Measurements from ENCODE around the gene TBX20. TPM values are rescaled to one million over a fixed set of nuclear protein-coding genes. Genes with fewer than 3 reads are reported as not detected.

The TBX20 gene
- total RNA-seq, 2 donors from 2014 or later, result 1.2 TPM; not detected in 1

GRCh38 chr7:35251606-35252310 lies 2.1 kb downstream of the TBX20 start:
- Histone ChIP-seq H3K36me3 (no peaks in the 10 kb centered on the region), H3K27ac (no peak overlapping the region), H3K4me3 (no peak overlapping the region), H3K4me1 (replicated peaks) (no peaks in the 10 kb centered on the region), H3K9me3 (peaks cover 5% of the 10 kb centered on the region), H3K27me3 (replicated peaks; ENCODE audit: insufficient read depth) (peaks cover 35% of the 10 kb centered on the region)
- DNase-seq (ENCODE audit: low spot score), result no peak
- WGBS, result 6% methylated on average over 5 of the region's 5 CpGs
- intact Hi-C loops (cut with DNase I), result no loop called here
- TF ChIP-seq POLR2AphosphoS5 (IDR thresholded peaks at IDR 0.05) (no peak), POLR2A (IDR thresholded peaks at IDR 0.05) (no peak), CTCF (IDR thresholded peaks at IDR 0.05) (no peak)

GRCh38 chr7:35250941-35251340 lies 3.0 kb downstream of the TBX20 start:
- Histone ChIP-seq H3K36me3 (no peaks in the 10 kb centered on the region), H3K9me3 (peaks cover 5% of the 10 kb centered on the region), H3K27me3 (replicated peaks; ENCODE audit: insufficient read depth) (peaks cover 30% of the 10 kb centered on the region), H3K4me1 (replicated peaks) (no peaks in the 10 kb centered on the region), H3K4me3 (no peak overlapping the region), H3K27ac (no peak overlapping the region)
- WGBS, result 24% methylated on average over 1 of the region's 1 CpG
- intact Hi-C loops (cut with DNase I), result no loop called here
- no peak for TF ChIP-seq CTCF (IDR thresholded peaks at IDR 0.05)
- TF ChIP-seq POLR2A (IDR thresholded peaks at IDR 0.05), result no peak
- no peak for TF ChIP-seq POLR2AphosphoS5 (IDR thresholded peaks at IDR 0.05)
- DNase-seq (ENCODE audit: low spot score), result no peak

GRCh38 chr7:35250452-35250851 lies 3.4 kb downstream of the TBX20 start:
- DNase-seq (ENCODE audit: low spot score), result no peak
- Histone ChIP-seq H3K27me3 (replicated peaks; ENCODE audit: insufficient read depth) (peaks cover 27% of the 10 kb centered on the region), H3K36me3 (no peaks in the 10 kb centered on the region), H3K4me1 (replicated peaks) (no peaks in the 10 kb centered on the region), H3K4me3 (no peak overlapping the region), H3K9me3 (peaks cover 5% of the 10 kb centered on the region), H3K27ac (no peak overlapping the region)
- 11% methylated on average over 2 of the region's 2 CpGs for WGBS
- TF ChIP-seq POLR2AphosphoS5 (IDR thresholded peaks at IDR 0.05) (no peak), CTCF (IDR thresholded peaks at IDR 0.05) (no peak), POLR2A (IDR thresholded peaks at IDR 0.05) (no peak)
- intact Hi-C loops (cut with DNase I), result no loop called here

- no peaks in the 10 kb centered on the region for H3K4me1 ChIP-seq (replicated peaks)
- no peak overlapping the region for H3K27ac ChIP-seq
- no peaks in the 10 kb centered on the region for H3K36me3 ChIP-seq
- TF ChIP-seq POLR2AphosphoS5 (IDR thresholded peaks at IDR 0.05), result no peak
- no peak for DNase-seq (ENCODE audit: low spot score)
- H3K4me3 ChIP-seq, result no peak overlapping the region
- 3% methylated on average over 4 of the region's 5 CpGs for WGBS
- H3K27me3 ChIP-seq (replicated peaks; ENCODE audit: insufficient read depth), result peaks cover 19% of the 10 kb centered on the region
- peaks cover 5% of the 10 kb centered on the region for H3K9me3 ChIP-seq
- intact Hi-C loops (cut with DNase I), result no loop called here
These were observed 4.4 kb downstream of the TBX20 start for GRCh38 chr7:35249537-35249907.

- TF ChIP-seq POLR2AphosphoS5 (IDR thresholded peaks at IDR 0.05), result no peak
- no peak for TF ChIP-seq CTCF (IDR thresholded peaks at IDR 0.05)
- TF ChIP-seq POLR2A (IDR thresholded peaks at IDR 0.05), result no peak
- H3K9me3 ChIP-seq, result peaks cover 5% of the 10 kb centered on the region
- no peak overlapping the region for H3K27ac ChIP-seq
- DNase-seq (ENCODE audit: low spot score), result no peak
- intact Hi-C loops (cut with DNase I), result no loop called here
- H3K4me3 ChIP-seq, result no peak overlapping the region
- no peaks in the 10 kb centered on the region for H3K36me3 ChIP-seq
- H3K27me3 ChIP-seq (replicated peaks; ENCODE audit: insufficient read depth), result peaks cover 15% of the 10 kb centered on the region
- WGBS, result 6% methylated on average over 21 of the region's 21 CpGs
- H3K4me1 ChIP-seq (replicated peaks), result no peaks in the 10 kb centered on the region
These were observed 5.0 kb downstream of the TBX20 start for GRCh38 chr7:35248576-35249536.
